K562 (cell line): Measurements from ENCODE around the gene SPTBN5.

Source experiments
- SIX5 ChIP-seq, 2 experiments: IDR thresholded peaks; 2 replicates each; pipeline ENCODE4 v1.6.1; 2011; ENCODE audit warnings: low read length in 2 of 2, borderline replicate concordance in 1 of 2, low read depth in 1 of 2, mild to moderate bottlenecking in 1 of 2, moderate library complexity in 1 of 2; ENCODE audit not compliant: insufficient read depth in 1 of 2
- ZNF384 ChIP-seq: IDR thresholded peaks from 2 replicates; pipeline ENCODE4 v1.6.1; 2012; ENCODE audit warnings: low read depth, low read length, improper control_type of control experiment

- no peak for TF ChIP-seq SIX5 (IDR thresholded peaks at IDR 0.05; ENCODE audit: borderline replicate concordance in 1 of 2, insufficient read depth in 1 of 2, low read depth in 1 of 2, low read length in 2 of 2)
- no peak for TF ChIP-seq ZNF384
Measured at GRCh38 chr15:41801850-41802455, 91.9 kb downstream of the SPTBN5 start.
